Endothelial cell (in vitro differentiated cells): ENCODE results near the gene TKT. TPM values are rescaled to one million over a fixed set of nuclear protein-coding genes. Genes with fewer than 3 reads are reported as not detected.

Experiments used
- DNase-seq: peaks from one replicate; pipeline ENCODE4 v3.0.0; 2021; ENCODE audit warnings: low spot score
- H3K27ac Mint-ChIP-seq: one replicate; pipeline ENCODE4 v1.8.0; 2021; ENCODE audit warnings: mixed read lengths, inconsistent platforms; ENCODE audit not compliant: unreplicated experiment
- H3K27me3 Mint-ChIP-seq: one replicate; pipeline ENCODE4 v1.8.0; 2021; ENCODE audit warnings: mild to moderate bottlenecking, moderate library complexity, mixed read lengths, inconsistent platforms; ENCODE audit not compliant: unreplicated experiment
- H3K36me3 Mint-ChIP-seq: one replicate; pipeline ENCODE4 v1.8.0; 2021; ENCODE audit warnings: mild to moderate bottlenecking, low read depth, mixed read lengths, inconsistent platforms; ENCODE audit not compliant: unreplicated experiment
- H3K4me1 Mint-ChIP-seq: one replicate; pipeline ENCODE4 v1.8.0; 2021; ENCODE audit warnings: mild to moderate bottlenecking, mixed read lengths, inconsistent platforms; ENCODE audit not compliant: unreplicated experiment
- H3K4me3 Mint-ChIP-seq: one replicate; pipeline ENCODE4 v1.8.0; 2021; ENCODE audit warnings: mild to moderate bottlenecking, mixed read lengths, inconsistent platforms; ENCODE audit not compliant: unreplicated experiment
- H3K9me3 Mint-ChIP-seq: one replicate; pipeline ENCODE4 v1.8.0; 2021; ENCODE audit warnings: mixed read lengths, inconsistent platforms; ENCODE audit not compliant: unreplicated experiment
- CTCF ChIP-seq: fragments of 200-600 bp; sonication (generic); IDR thresholded peaks from one replicate; pipeline ENCODE4 v1.5.0; 2021; ENCODE audit warnings: antibody characterized with exemption; ENCODE audit not compliant: unreplicated experiment
- total RNA-seq: library from RNA; stranded (reverse); fragmentation: NEBNext Ultra II Directional; extraction: Animal tissue kit (Norgen Biotek cat#: 25700); gene quantifications from one replicate; pipeline ENCODE4 v1.2.1, GENCODE V29; 2021; ENCODE audit not compliant: unreplicated experiment

Gene TKT
- total RNA-seq, 1 donor from 2014 or later, result 305 TPM

- TF ChIP-seq CTCF, result no peak
- H3K36me3 Mint-ChIP-seq, result peaks cover 26% of the 10 kb centered on the region
- peak; percentile 49 for DNase-seq
- peak overlapping the region; percentile 67 for H3K4me3 Mint-ChIP-seq
- no peaks in the 10 kb centered on the region for H3K9me3 Mint-ChIP-seq
- H3K27ac Mint-ChIP-seq, result peak overlapping the region; percentile 10
- no peaks in the 10 kb centered on the region for H3K27me3 Mint-ChIP-seq
- H3K4me1 Mint-ChIP-seq, result peaks cover 15% of the 10 kb centered on the region
These were observed 19.5 kb downstream of the TKT start for GRCh38 chr3:53236112-53236841.

- Mint-ChIP-seq H3K4me3 (peak overlapping the region; percentile 9), H3K4me1 (peaks cover 15% of the 10 kb centered on the region), H3K27me3 (no peaks in the 10 kb centered on the region), H3K27ac (no peak overlapping the region), H3K36me3 (peaks cover 29% of the 10 kb centered on the region), H3K9me3 (no peaks in the 10 kb centered on the region)
- no peak for DNase-seq
- TF ChIP-seq CTCF, result no peak
These were observed 20.3 kb downstream of the TKT start for GRCh38 chr3:53235545-53235944.

- DNase-seq, result no peak
- no peak for TF ChIP-seq CTCF
- Mint-ChIP-seq H3K4me1 (peaks cover 14% of the 10 kb centered on the region), H3K36me3 (peaks cover 25% of the 10 kb centered on the region), H3K27me3 (no peaks in the 10 kb centered on the region), H3K27ac (no peak overlapping the region), H3K9me3 (no peaks in the 10 kb centered on the region), H3K4me3 (no peak overlapping the region)
These were observed 21.0 kb downstream of the TKT start for GRCh38 chr3:53234841-53235232.

- no peak overlapping the region for H3K27ac Mint-ChIP-seq
- no peak overlapping the region for H3K4me3 Mint-ChIP-seq
- no peaks in the 10 kb centered on the region for H3K9me3 Mint-ChIP-seq
- TF ChIP-seq CTCF, result no peak
- no peaks in the 10 kb centered on the region for H3K27me3 Mint-ChIP-seq
- peaks cover 25% of the 10 kb centered on the region for H3K36me3 Mint-ChIP-seq
- peaks cover 12% of the 10 kb centered on the region for H3K4me1 Mint-ChIP-seq
- DNase-seq, result no peak
These were observed 21.5 kb downstream of the TKT start for GRCh38 chr3:53234130-53234840.

GRCh38 chr3:53232641-53233377 is 23.0 kb downstream of the TKT start:
- H3K27me3 Mint-ChIP-seq, result no peaks in the 10 kb centered on the region
- no peak for TF ChIP-seq CTCF
- no peak for DNase-seq
- no peaks in the 10 kb centered on the region for H3K9me3 Mint-ChIP-seq
- peaks cover 31% of the 10 kb centered on the region for H3K36me3 Mint-ChIP-seq
- no peak overlapping the region for H3K4me3 Mint-ChIP-seq
- no peak overlapping the region for H3K27ac Mint-ChIP-seq
- H3K4me1 Mint-ChIP-seq, result peaks cover 12% of the 10 kb centered on the region
